Head of caudate nucleus (tissue), 42 donors: Measurements from ENCODE around the gene XCL1.
"Not testable (repeated sequence)": the region's sequence is repeated elsewhere in the genome, so short reads cannot be mapped to it uniquely, and the experiment has no call there.

Source experiments
- DNase-seq, 42 donors: peaks; one replicate each; pipeline versions ENCODE4 v3.0.0 to v3.0.0-alpha.2; 2020 to 2021; ENCODE audit warnings: mixed read lengths in 7 of 42
- intact Hi-C: fragments of 100-400 bp; cut with DNase I; formaldehyde crosslinking; loops from one replicate; pipeline ENCODE4 v1.15.0; 2022

Gene XCL1

GRCh38 chr1:168561989-168562388, 14.4 kb upstream of the XCL1 start:
- intact Hi-C loops, result no loop called here
- DNase-seq, result no peak

DNA sequence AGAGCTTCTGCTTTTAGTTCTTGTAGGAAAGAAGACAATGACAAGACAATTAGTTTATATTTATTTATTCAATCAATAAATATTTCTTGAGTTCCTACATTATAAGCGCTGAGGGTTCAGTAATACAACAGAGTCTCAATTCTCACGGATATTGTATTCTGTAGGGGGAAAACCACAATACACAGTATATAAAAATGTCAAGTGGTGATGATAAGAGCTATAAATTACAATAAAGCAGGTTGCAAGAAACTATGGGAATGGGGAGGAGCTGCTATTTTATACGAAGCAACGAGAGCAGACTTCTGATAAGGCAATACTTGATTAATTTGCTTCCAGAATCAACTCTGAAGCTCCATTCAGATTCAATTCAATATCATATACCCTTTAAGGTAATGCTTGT, 10.6 kb upstream of the XCL1 start:
- DNase-seq, result no peak
- intact Hi-C loops, result no loop called here

DNA sequence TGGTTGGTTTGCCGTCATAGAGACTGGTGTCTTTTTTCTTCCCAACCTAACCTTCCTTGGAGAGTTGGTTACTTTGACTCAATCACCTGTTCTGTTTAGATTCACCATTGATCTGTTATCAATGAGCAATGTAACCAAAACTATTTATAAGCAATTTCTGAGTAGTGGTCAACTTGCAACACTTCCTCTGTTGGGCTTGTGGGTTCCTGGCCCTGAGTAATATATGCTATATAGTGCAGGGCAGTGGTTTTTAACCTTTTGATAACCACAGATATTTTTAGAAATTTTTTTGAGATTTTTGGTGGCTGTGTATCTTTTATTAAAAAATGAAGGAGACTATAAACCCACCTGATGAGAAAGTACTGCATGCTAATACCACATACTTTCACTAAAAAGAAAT, 9.4 kb upstream of the XCL1 start:
- intact Hi-C loops, result no loop called here
- no peak for DNase-seq

DNA sequence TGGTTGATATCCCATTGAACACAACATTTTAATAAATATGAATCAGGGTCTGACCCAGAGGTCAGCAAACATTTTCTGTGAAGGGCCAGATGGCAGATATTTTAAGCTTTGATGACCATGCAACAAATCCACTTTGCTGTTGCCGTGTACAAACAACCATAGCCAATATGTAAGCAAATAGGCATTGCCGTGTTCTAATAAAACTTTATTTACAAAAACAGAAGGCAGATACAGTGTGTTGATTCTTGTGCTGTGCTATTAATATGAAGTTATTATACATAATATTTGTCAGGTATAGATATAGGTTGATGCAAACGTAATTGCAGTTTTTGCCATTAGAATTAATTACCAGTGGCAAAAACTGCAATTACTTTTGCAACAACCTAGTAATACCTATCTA, 8.8 kb upstream of the XCL1 start:
- DNase-seq, result no peak
- intact Hi-C loops, result no loop called here

GRCh38 chr1:168568346-168568745, 8.1 kb upstream of the XCL1 start:
- intact Hi-C loops, result no loop called here
- DNase-seq, result no peak

DNA sequence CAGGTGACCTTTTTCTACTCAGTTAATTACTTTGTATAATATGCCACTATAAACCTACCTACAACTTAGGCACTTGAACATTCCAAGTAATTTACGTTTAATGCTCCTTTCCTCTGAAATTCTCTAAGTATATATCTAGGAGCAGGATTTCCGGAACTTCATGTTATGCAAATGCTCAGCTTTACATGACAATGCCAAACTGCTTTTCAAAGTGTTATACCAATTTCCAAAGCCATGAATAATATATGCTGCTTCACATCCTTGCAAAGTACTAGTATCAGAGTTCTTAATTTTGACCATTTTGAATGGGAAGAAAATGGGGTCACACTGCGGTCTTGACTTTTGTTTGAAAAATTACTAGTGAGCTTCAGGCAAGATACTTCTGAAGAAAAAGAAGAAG, 5.8 kb upstream of the XCL1 start:
- DNase-seq, result no peak
- intact Hi-C loops, result loop anchor here (10.0 kb wide), 1 partner anchor 126 kb away; no protein-coding TSS in a partner anchor

DNA sequence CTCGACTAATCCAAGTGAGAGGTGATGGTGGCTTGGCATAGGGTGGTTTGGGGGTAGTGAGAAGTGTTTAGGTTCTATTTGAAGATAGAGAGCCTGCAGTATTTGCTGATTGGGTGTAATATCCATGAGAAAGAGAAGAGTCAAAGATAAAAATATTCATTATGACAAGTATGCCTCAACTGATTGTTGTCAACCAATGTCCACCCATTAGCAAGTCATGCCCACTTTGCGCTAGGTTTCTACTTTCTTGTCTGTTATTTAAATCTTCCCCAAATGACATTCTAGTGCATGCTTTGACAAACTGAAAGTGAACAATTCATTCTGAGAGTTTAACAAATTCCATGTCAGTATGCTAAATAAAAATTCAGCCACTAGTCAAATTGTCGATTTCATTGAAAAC, 3.8 kb upstream of the XCL1 start:
- intact Hi-C loops, result loop anchor here (10.0 kb wide), 1 partner anchor 128 kb away; no protein-coding TSS in a partner anchor
- DNase-seq, result no peak

DNA sequence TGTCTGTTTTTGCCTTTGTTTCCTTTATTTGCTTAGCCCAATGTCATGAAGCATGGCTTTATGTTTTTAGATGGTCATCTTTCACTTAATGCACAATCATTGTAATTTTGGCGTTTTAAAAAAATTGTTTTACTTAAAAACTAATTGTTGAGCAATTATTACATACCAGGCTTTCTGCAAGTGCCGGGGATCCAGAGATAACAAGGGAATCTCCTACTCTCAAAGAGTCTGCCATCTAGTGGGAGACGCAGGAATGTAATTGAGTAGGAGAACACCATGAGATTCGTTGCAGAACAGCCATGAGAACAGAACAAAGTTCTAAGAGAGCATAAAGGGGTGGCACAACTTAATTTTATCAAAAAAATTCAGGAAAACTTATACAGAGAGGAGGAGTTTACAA, 2.2 kb upstream of the XCL1 start:
- DNase-seq, result peak in 12 of 42 donors; percentile 5 to 70 (median 22)
- intact Hi-C loops, result loop anchor here (10.0 kb wide), 1 partner anchor 129 kb away; no protein-coding TSS in a partner anchor

GRCh38 chr1:168578531-168579185, 2.3 kb downstream of the XCL1 start:
- DNase-seq, result not testable (repeated sequence)
- intact Hi-C loops, result loop anchor here (10.0 kb wide), 1 partner anchor 134 kb away; no protein-coding TSS in a partner anchor

GRCh38 chr1:168580290-168580689, 3.9 kb downstream of the XCL1 start:
- DNase-seq, intact Hi-C loops: not testable (repeated sequence)

- DNase-seq, result peak in 3 of 42 donors; percentile 6 to 23 (median 8)
- intact Hi-C loops, result not testable (repeated sequence)
These were observed 4.6 kb downstream of the XCL1 start for GRCh38 chr1:168580991-168581390.

DNA sequence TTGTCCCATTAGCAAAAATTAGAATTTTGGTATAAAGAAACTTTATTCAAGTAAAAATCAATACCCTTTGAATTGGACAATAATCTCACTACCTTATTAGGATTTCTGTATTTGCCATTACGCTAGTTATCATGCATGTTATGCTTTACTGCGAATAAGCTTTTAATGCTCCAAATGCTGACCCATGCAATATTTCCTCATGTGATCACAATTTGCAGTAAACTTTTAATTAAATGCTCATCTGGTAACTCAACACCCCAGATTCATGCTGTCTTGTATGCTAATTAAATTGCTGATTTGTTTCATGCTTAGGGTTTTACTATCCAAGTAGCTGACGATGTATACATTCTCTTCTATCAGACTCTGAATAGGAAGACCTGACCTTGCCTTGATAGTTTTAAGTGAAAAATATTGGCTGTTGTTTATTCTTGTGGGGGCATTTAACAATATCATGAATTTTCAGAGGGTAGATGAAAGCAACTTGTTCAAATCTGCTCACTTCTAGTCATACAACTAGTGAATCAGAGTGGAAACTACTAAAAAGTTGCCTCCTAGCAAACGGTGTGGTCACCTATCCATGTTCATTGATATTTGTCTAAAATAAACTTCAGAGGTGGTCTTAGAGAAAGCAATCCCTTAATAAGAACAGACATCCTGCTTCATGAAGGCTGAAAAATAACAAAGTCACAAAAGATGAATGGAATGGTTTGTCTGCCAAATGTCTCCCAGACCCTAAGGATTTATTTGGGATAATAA, 5.6 kb downstream of the XCL1 start:
- DNase-seq, result no peak
- intact Hi-C loops, result no loop called here

GRCh38 chr1:168582688-168583336, 6.4 kb downstream of the XCL1 start:
- no peak for DNase-seq
- intact Hi-C loops, result no loop called here

GRCh38 chr1:168583571-168583970, 7.2 kb downstream of the XCL1 start:
- intact Hi-C loops, result no loop called here
- DNase-seq, result no peak

DNA sequence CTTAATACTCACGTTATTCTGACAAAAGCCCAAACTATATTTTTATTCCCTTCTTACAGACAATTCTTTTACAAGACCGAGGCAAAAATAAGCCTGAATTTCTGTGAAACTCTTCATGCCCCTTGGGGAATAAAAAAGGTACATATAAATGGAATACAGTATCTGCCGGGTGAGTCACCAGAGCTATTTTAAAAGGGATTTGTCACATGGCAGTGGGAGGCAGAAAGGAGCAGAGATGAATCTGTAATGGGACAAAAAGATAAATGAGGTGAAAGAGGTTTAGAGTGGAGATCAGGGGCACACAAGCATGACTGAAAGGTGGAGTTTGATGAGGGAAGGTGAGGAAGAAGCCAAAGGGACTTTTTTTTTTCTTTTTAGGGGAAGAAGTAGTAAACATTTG, 8.8 kb downstream of the XCL1 start:
- intact Hi-C loops, result no loop called here
- DNase-seq, result peak in 37 of 42 donors; percentile 6 to 84 (median 50)

GRCh38 chr1:168585937-168586336, 9.5 kb downstream of the XCL1 start:
- intact Hi-C loops, result no loop called here
- peak in 6 of 42 donors; percentile 13 to 52 (median 27) for DNase-seq

- no peak for DNase-seq
- intact Hi-C loops, result no loop called here
These were observed 12.8 kb downstream of the XCL1 start for GRCh38 chr1:168589167-168589566.

- DNase-seq, result no peak
- intact Hi-C loops, result no loop called here
These were observed 14.7 kb downstream of the XCL1 start for GRCh38 chr1:168591066-168591465.

- no peak for DNase-seq
These were observed 15.3 kb downstream of the XCL1 start for GRCh38 chr1:168591641-168592250.

GRCh38 chr1:168595403-168595802, 19.0 kb downstream of the XCL1 start:
- DNase-seq, intact Hi-C loops: not testable (repeated sequence)

More at GRCh38 chr1:168591641-168592250, 15.3 kb downstream of the XCL1 start:
- intact Hi-C loops, result no loop called here
